ENCODE data around the gene KPNA6. TPM values are rescaled to one million over a fixed set of nuclear protein-coding genes. Genes with fewer than 3 reads are reported as not detected.

KPNA6 gene
- total RNA-seq, 6 experiments from 2014 or later = 23.4 to 44.6 (median 34.0) TPM

GRCh38 chr1:32205401-32206370 is 97.8 kb downstream of the KPNA6 start, which contains the start of gene IQCC:
IQCC (plus strand) TSS chr1:32205671; CDS start chr1:32205682, 11 bp downstream.
- Histone ChIP-seq H3K27ac (no peak within 1 kb of the TSS), H3K4me3 (peak within 1 kb of the TSS; percentile 55 to 71 (median 62)), H3K36me3 (no peaks in the 10 kb centered on the region), H3K9me3 (no peaks in the 10 kb centered on the region), H3K27me3 (no peaks in the 10 kb centered on the region), H3K4me1 (peaks cover 0 to 8% (median 1%) of the 10 kb centered on the region in 4 donors)
- DNase-seq = peak; percentile 89 to 91 (median 90)
- intact Hi-C loops (cut with DNase I) = no loop called here
- TF ChIP-seq CTCF (IDR thresholded peaks at IDR 0.05) (no peak), POLR2A (IDR thresholded peaks at IDR 0.05) (peak; percentile 41)
- WGBS (ENCODE audit: insufficient coverage, low coverage, low lambda C conversion rate, missing lambda C conversion rate) = 1% methylated on average over 15 of the region's 77 CpGs
- peak; percentile 88 to 93 (median 91) for ATAC-seq

GRCh38 chr1:32208469-32208868 is 100.6 kb downstream of the KPNA6 start:
- DNase-seq (no peak), ATAC-seq (no peak)
- Histone ChIP-seq H3K4me1 (peaks cover 0 to 4% (median under 1%) of the 10 kb centered on the region in 4 donors), H3K27me3 (no peaks in the 10 kb centered on the region), H3K9me3 (no peaks in the 10 kb centered on the region), H3K36me3 (no peaks in the 10 kb centered on the region), H3K4me3 (no peak overlapping the region), H3K27ac (no peak overlapping the region)
- WGBS (ENCODE audit: insufficient coverage, low coverage, low lambda C conversion rate, missing lambda C conversion rate) = 73% methylated on average over 5 of the region's 6 CpGs
- intact Hi-C loops (cut with DNase I) = no loop called here
- no peak for TF ChIP-seq POLR2A (IDR thresholded peaks at IDR 0.05)
- no peak for TF ChIP-seq CTCF (IDR thresholded peaks at IDR 0.05)

GRCh38 chr1:32208891-32209328 is 101.1 kb downstream of the KPNA6 start, which contains the start of gene DCDC2B:
DCDC2B (plus strand) TSS chr1:32209089; CDS start chr1:32209094, 5 bp downstream.
- no peaks in the 10 kb centered on the region for H3K9me3 ChIP-seq
- DNase-seq (peak in 1 of 3 donors; percentile 64), ATAC-seq (peak in 2 of 4 donors; percentile 11 to 27)
- peaks cover 0 to 4% (median under 1%) of the 10 kb centered on the region in 4 donors for H3K4me1 ChIP-seq
- H3K4me3 ChIP-seq = no peak within 1 kb of the TSS
- no peaks in the 10 kb centered on the region for H3K36me3 ChIP-seq
- no peak within 1 kb of the TSS for H3K27ac ChIP-seq
- no peaks in the 10 kb centered on the region for H3K27me3 ChIP-seq
- 100% methylated on average over 2 of the region's 5 CpGs for WGBS (ENCODE audit: insufficient coverage, low coverage, low lambda C conversion rate, missing lambda C conversion rate)
- intact Hi-C loops (cut with DNase I) = no loop called here
- TF ChIP-seq CTCF (IDR thresholded peaks at IDR 0.05) = no peak
- TF ChIP-seq POLR2A (IDR thresholded peaks at IDR 0.05) = no peak

GRCh38 chr1:32215629-32216480 is 108.0 kb downstream of the KPNA6 start:
- Histone ChIP-seq H3K27ac (peak overlapping the region in 1 of 3 donors; percentile 9), H3K4me1 (peaks cover 0 to under 1% (median 0%) of the 10 kb centered on the region in 4 donors), H3K36me3 (peaks cover 0 to 6% (median 0%) of the 10 kb centered on the region in 4 donors), H3K27me3 (no peaks in the 10 kb centered on the region), H3K9me3 (no peaks in the 10 kb centered on the region), H3K4me3 (no peak overlapping the region)
- ATAC-seq (peak; percentile 89 to 96 (median 94)), DNase-seq (peak in 2 of 3 donors; percentile 67 to 69)
- intact Hi-C loops (cut with DNase I) = loop anchor here in 1 of 2 donors (10.0 kb wide), 1 partner anchor 149 kb away; the partner anchor contains the start of genes FAM229A and TSSK3
- TF ChIP-seq CTCF (IDR thresholded peaks at IDR 0.05) = peak; percentile 73 to 87 (median 84)
- no peak for TF ChIP-seq POLR2A (IDR thresholded peaks at IDR 0.05)
- WGBS (ENCODE audit: insufficient coverage, low coverage, low lambda C conversion rate, missing lambda C conversion rate) = 65% methylated on average over 6 of the region's 10 CpGs
